HepG2 (cell line): ENCODE data around the gene SLC4A2. TPM values are rescaled to one million over a fixed set of nuclear protein-coding genes. Genes with fewer than 3 reads are reported as not detected.

Experiments
- ARHGAP35 ChIP-seq: sonication (generic); formaldehyde crosslinking; IDR thresholded peaks from 2 replicates; pipeline ENCODE4 v1.9.0; 2022; ENCODE audit warnings: mild to moderate bottlenecking, inconsistent platforms, moderate library complexity, missing genetic modification reagents, borderline replicate concordance
- ARID2 ChIP-seq: sonication (generic); formaldehyde crosslinking; IDR thresholded peaks from 2 replicates; pipeline ENCODE4 v1.8.1; 2022; ENCODE audit warnings: mild to moderate bottlenecking, missing genetic modification reagents, borderline replicate concordance
- IKZF4 ChIP-seq: sonication (generic); formaldehyde crosslinking; IDR thresholded peaks from 2 replicates; pipeline ENCODE4 v1.5.1; 2020; ENCODE audit warnings: borderline replicate concordance, mild to moderate bottlenecking, low read depth, missing genetic modification reagents; ENCODE audit errors: not compliant biosample characterization
- KLF16 ChIP-seq, 2 experiments: sonication (generic) in 1 of 2; formaldehyde crosslinking in 1 of 2; IDR thresholded peaks; 2 replicates each; pipeline versions ENCODE4 v1.6.1 to v1.8.0; 2016 to 2023; ENCODE audit warnings: missing genetic modification reagents in 2 of 2, missing compliant biosample characterization in 1 of 2
- MIXL1 ChIP-seq: IDR thresholded peaks from 2 replicates; pipeline ENCODE4 v1.6.1; 2016
- NR2F6 ChIP-seq, 2 experiments: IDR thresholded peaks; 2 replicates each; pipeline ENCODE4 v1.6.1; 2016; ENCODE audit warnings: antibody characterized with exemption in 1 of 2, mild to moderate bottlenecking in 1 of 2
- SIX1 ChIP-seq: sonication (generic); formaldehyde crosslinking; IDR thresholded peaks from 2 replicates; pipeline ENCODE4 v1.4.0; 2020; ENCODE audit warnings: missing genetic modification reagents, borderline replicate concordance
- THAP11 ChIP-seq: IDR thresholded peaks from 2 replicates; pipeline ENCODE4 v1.6.1; 2016; ENCODE audit warnings: missing biosample characterization, missing genetic modification reagents
- ZNF317 ChIP-seq: sonication (generic); formaldehyde crosslinking; IDR thresholded peaks from 2 replicates; pipeline ENCODE4 v1.5.0; 2020; ENCODE audit warnings: mild to moderate bottlenecking, missing genetic modification reagents
- ZNF446 ChIP-seq: sonication (generic); formaldehyde crosslinking; IDR thresholded peaks from 2 replicates; pipeline ENCODE4 v1.5.0; 2020; ENCODE audit warnings: mild to moderate bottlenecking, missing genetic modification reagents
- ZNF605 ChIP-seq: sonication (generic); formaldehyde crosslinking; IDR thresholded peaks from 2 replicates; pipeline ENCODE4 v1.8.0; 2022; ENCODE audit warnings: mild to moderate bottlenecking, missing genetic modification reagents
- ZNF678 ChIP-seq: sonication (generic); formaldehyde crosslinking; IDR thresholded peaks from 2 replicates; pipeline ENCODE4 v1.4.0; 2020; ENCODE audit warnings: mild to moderate bottlenecking, missing genetic modification reagents
- ZNF792 ChIP-seq: IDR thresholded peaks from 2 replicates; pipeline ENCODE4 v1.6.1; 2016
- polyA plus RNA-seq, 8 experiments: library from polyadenylated mRNA; depleted of rRNA in 3 of 8; stranded (reverse) in 7 of 8; unstranded in 1 of 8; fragments of >200 nt; fragmentation: Illumina TruSeq in 4 of 8; extraction: Trizol in 4 of 8; gene quantifications; 2 replicates each; pipeline versions ENCODE4 v1.2.1 to v1.2.3, GENCODE V29; 2011 to 2016; ENCODE audit warnings: low read depth in 4 of 8, missing spikeins in 1 of 8, mixed read lengths in 1 of 8; ENCODE audit not compliant: insufficient read depth in 1 of 8
- total RNA-seq, 5 experiments: library from RNA; depleted of rRNA; stranded (reverse); fragments of >200 nt; fragmentation: Illumina TruSeq; extraction: Trizol; gene quantifications; 2 replicates each; pipeline ENCODE4 v1.2.3, GENCODE V29; 2016; ENCODE audit warnings: low read depth in 1 of 5
- TF ChIP-seq, protein P1 (sequence below): IDR thresholded peaks from 2 replicates; pipeline ENCODE4 v1.6.1; 2016; ENCODE audit warnings: low read depth
- TF ChIP-seq, protein P2 (sequence below): sonication (generic); formaldehyde crosslinking; IDR thresholded peaks from 2 replicates; pipeline ENCODE4 v1.4.0; 2020; ENCODE audit warnings: missing genetic modification reagents, borderline replicate concordance
- TF ChIP-seq, protein P3 (sequence below): sonication (generic); formaldehyde crosslinking; IDR thresholded peaks from 2 replicates; pipeline ENCODE4 v1.4.0; 2020; ENCODE audit warnings: mild to moderate bottlenecking, missing genetic modification reagents
- TF ChIP-seq, protein P4 (sequence below): sonication (generic); formaldehyde crosslinking; conservative IDR thresholded peaks from 2 replicates; pipeline ENCODE4 v1.8.0; 2022; ENCODE audit warnings: mild to moderate bottlenecking, moderate library complexity, missing genetic modification reagents
- TF ChIP-seq, protein P5 (sequence below): sonication (generic); formaldehyde crosslinking; IDR thresholded peaks from 2 replicates; pipeline ENCODE4 v1.4.0; 2020; ENCODE audit warnings: missing genetic modification reagents
- TF ChIP-seq, protein P6 (sequence below): sonication (generic); formaldehyde crosslinking; IDR thresholded peaks from 2 replicates; pipeline ENCODE4 v1.4.0; 2020; ENCODE audit warnings: mild to moderate bottlenecking, low read depth, missing genetic modification reagents

SLC4A2 gene
- total and polyA plus RNA-seq, 2 of the 13 experiments (the other 11 are each of a cell fraction or from before 2014, with no cell fraction given), result 51.9 to 73.4 TPM

DNA sequence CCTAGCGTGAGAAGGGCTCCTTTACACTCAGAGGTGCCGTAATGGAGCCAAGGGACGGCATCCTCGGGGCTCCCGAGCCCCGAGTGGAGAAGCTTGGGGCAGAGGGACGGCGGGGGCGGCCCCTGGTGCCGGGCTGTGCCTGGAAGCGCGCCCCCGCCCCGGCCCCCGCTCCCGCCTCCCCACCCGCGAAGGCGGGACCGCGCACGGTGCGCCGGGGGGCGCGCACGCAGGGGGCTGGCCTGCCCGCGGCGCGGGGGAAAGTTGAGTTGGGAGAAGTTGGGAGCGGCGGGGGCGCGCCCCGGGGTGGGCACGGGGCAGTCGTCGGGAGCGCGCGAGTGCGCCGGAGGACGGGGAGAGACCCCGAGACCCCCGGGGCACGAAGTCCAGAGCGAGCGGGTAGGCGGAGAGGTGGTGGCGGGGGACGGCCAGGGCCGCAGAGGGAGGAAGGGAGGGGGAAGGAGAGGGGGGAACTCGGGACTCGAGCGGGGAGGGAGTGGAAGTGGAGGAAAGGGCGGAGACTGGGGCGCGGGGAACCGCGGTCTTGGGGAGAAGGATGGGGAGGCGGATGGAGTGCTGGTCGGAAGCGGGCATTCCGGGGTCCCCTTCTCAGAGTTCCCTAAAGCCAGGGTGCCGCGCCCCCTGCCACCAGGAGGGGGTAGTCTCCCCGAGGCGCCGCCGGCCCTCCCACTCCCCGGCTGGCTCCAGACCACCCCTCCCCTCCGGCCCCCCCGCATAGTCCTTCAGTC is at the start of gene SLC4A2 (continued):
- TF ChIP-seq, protein P1, sequence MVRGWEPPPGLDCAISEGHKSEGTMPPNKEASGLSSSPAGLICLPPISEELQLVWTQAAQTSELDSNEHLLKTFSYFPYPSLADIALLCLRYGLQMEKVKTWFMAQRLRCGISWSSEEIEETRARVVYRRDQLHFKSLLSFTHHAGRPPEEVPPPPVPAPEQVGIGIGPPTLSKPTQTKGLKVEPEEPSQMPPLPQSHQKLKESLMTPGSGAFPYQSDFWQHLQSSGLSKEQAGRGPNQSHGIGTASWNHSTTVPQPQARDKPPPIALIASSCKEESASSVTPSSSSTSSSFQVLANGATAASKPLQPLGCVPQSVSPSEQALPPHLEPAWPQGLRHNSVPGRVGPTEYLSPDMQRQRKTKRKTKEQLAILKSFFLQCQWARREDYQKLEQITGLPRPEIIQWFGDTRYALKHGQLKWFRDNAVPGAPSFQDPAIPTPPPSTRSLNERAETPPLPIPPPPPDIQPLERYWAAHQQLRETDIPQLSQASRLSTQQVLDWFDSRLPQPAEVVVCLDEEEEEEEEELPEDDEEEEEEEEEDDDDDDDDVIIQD (CRISPR knock-in tag), result no peak
- TF ChIP-seq MIXL1 (CRISPR knock-in tag) (no peak), ZNF678 (no peak), KLF16 (CRISPR knock-in tag; IDR thresholded peaks at IDR 0.05) (no peak), NR2F6 (IDR thresholded peaks at IDR 0.05) (no peak), NR2F6 (CRISPR knock-in tag; IDR thresholded peaks at IDR 0.05) (no peak), ZNF317 (CRISPR knock-in tag) (no peak), SIX1 (CRISPR knock-in tag) (no peak), ARID2 (CRISPR knock-in tag) (0 out of 2 replicates have a peak, but pooled peaks have one; percentile 36), ZNF446 (CRISPR knock-in tag) (no peak), ZNF792 (CRISPR knock-in tag) (no peak), ZNF605 (CRISPR knock-in tag) (peak; percentile 50; the same call in 1 of the 2 replicates), IKZF4 (CRISPR knock-in tag) (no peak), THAP11 (CRISPR knock-in tag) (peak; percentile 76; the same call in 1 of the 2 replicates), ARHGAP35 (CRISPR knock-in tag) (no peak)
- TF ChIP-seq, protein P2, sequence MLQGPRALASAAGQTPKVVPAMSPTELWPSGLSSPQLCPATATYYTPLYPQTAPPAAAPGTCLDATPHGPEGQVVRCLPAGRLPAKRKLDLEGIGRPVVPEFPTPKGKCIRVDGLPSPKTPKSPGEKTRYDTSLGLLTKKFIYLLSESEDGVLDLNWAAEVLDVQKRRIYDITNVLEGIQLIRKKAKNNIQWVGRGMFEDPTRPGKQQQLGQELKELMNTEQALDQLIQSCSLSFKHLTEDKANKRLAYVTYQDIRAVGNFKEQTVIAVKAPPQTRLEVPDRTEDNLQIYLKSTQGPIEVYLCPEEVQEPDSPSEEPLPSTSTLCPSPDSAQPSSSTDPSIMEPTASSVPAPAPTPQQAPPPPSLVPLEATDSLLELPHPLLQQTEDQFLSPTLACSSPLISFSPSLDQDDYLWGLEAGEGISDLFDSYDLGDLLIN (CRISPR knock-in tag), result no peak
- TF ChIP-seq, protein P3, sequence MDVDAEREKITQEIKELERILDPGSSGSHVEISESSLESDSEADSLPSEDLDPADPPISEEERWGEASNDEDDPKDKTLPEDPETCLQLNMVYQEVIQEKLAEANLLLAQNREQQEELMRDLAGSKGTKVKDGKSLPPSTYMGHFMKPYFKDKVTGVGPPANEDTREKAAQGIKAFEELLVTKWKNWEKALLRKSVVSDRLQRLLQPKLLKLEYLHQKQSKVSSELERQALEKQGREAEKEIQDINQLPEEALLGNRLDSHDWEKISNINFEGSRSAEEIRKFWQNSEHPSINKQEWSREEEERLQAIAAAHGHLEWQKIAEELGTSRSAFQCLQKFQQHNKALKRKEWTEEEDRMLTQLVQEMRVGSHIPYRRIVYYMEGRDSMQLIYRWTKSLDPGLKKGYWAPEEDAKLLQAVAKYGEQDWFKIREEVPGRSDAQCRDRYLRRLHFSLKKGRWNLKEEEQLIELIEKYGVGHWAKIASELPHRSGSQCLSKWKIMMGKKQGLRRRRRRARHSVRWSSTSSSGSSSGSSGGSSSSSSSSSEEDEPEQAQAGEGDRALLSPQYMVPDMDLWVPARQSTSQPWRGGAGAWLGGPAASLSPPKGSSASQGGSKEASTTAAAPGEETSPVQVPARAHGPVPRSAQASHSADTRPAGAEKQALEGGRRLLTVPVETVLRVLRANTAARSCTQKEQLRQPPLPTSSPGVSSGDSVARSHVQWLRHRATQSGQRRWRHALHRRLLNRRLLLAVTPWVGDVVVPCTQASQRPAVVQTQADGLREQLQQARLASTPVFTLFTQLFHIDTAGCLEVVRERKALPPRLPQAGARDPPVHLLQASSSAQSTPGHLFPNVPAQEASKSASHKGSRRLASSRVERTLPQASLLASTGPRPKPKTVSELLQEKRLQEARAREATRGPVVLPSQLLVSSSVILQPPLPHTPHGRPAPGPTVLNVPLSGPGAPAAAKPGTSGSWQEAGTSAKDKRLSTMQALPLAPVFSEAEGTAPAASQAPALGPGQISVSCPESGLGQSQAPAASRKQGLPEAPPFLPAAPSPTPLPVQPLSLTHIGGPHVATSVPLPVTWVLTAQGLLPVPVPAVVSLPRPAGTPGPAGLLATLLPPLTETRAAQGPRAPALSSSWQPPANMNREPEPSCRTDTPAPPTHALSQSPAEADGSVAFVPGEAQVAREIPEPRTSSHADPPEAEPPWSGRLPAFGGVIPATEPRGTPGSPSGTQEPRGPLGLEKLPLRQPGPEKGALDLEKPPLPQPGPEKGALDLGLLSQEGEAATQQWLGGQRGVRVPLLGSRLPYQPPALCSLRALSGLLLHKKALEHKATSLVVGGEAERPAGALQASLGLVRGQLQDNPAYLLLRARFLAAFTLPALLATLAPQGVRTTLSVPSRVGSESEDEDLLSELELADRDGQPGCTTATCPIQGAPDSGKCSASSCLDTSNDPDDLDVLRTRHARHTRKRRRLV (CRISPR knock-in tag), result no peak
- TF ChIP-seq, protein P4, sequence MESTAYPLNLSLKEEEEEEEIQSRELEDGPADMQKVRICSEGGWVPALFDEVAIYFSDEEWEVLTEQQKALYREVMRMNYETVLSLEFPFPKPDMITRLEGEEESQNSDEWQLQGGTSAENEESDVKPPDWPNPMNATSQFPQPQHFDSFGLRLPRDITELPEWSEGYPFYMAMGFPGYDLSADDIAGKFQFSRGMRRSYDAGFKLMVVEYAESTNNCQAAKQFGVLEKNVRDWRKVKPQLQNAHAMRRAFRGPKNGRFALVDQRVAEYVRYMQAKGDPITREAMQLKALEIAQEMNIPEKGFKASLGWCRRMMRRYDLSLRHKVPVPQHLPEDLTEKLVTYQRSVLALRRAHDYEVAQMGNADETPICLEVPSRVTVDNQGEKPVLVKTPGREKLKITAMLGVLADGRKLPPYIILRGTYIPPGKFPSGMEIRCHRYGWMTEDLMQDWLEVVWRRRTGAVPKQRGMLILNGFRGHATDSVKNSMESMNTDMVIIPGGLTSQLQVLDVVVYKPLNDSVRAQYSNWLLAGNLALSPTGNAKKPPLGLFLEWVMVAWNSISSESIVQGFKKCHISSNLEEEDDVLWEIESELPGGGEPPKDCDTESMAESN (CRISPR knock-in tag), result no peak
- TF ChIP-seq, protein P5, sequence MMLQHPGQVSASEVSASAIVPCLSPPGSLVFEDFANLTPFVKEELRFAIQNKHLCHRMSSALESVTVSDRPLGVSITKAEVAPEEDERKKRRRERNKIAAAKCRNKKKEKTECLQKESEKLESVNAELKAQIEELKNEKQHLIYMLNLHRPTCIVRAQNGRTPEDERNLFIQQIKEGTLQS, result no peak
- TF ChIP-seq, protein P6, sequence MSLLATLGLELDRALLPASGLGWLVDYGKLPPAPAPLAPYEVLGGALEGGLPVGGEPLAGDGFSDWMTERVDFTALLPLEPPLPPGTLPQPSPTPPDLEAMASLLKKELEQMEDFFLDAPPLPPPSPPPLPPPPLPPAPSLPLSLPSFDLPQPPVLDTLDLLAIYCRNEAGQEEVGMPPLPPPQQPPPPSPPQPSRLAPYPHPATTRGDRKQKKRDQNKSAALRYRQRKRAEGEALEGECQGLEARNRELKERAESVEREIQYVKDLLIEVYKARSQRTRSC (CRISPR knock-in tag), result no peak
